ENCODE data around the gene UBE2J2. TPM values are rescaled to one million over a fixed set of nuclear protein-coding genes. Genes with fewer than 3 reads are reported as not detected.

UBE2J2 gene
- total RNA-seq, 1 donor, result 51.4 TPM

DNA sequence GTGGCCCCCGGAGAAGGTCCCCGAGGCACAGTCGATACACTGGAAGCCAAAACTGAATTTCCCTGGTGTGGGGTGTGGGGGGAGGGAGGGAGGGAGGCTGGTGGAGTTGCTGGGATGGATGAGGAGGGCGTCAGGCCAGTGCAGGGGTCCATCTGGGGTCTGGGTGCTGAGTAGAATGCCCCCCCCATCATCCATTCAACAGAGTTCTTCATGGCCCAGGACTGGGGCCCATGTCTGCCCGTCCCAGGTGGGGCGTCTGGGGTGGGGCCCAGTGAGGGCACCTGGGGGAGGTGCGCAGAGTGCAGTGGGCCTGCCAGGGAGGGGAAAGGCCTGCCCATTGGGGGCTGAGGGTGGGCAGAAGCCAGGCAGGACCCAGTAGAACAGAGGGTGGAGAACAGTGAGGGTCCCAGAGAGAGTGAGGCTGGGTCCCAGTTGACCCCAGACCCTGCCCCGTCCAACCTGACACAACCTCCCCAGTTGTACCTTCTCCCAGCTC is 69.2 kb downstream of the UBE2J2 start:
- no peak for TF ChIP-seq CTCF (IDR thresholded peaks at IDR 0.05; ENCODE audit: insufficient read depth, low read depth, low read length)
- no peak overlapping the region for H3K4me3 ChIP-seq (ENCODE audit: low read depth, low read length)
- no peak for DNase-seq (ENCODE audit: low read depth)

Small RNA genes within 50 kb of the gene (small RNA-seq; reads per million reads assigned to genes)
- not detected for gene MIR6726

Other genes starting within 250 kb of the UBE2J2 start
- gene RNF223, start 199.5 kb downstream of the UBE2J2 start, total RNA-seq, result not detected in 2 replicates
- 6.5 and 7.1 TPM in 2 replicates for gene C1orf159, start 157.8 kb downstream of the UBE2J2 start, total RNA-seq
- gene TTLL10, start 100.0 kb downstream of the UBE2J2 start, total RNA-seq, result not detected in 2 replicates
- not detected in 2 replicates for gene TNFRSF18, start 67.3 kb downstream of the UBE2J2 start, total RNA-seq
- gene TNFRSF4, start 59.7 kb downstream of the UBE2J2 start, total RNA-seq, result 0.32 and 0.43 TPM in 2 replicates
- gene SDF4, start 41.9 kb downstream of the UBE2J2 start, total RNA-seq, result 88.9 and 99.9 TPM in 2 replicates
- 25.0 and 30.3 TPM in 2 replicates for gene B3GALT6, start 41.6 kb downstream of the UBE2J2 start, total RNA-seq
- gene C1QTNF12, start 27.1 kb downstream of the UBE2J2 start, total RNA-seq, result 0.32 and 0.43 TPM in 2 replicates
- gene SCNN1D, start 6.6 kb upstream of the UBE2J2 start, total RNA-seq, result 0.86 and 0.97 TPM in 2 replicates
- 43.2 and 54.8 TPM in 2 replicates for gene ACAP3, start 34.1 kb upstream of the UBE2J2 start, total RNA-seq
- 25.0 and 36.7 TPM in 2 replicates for gene PUSL1, start 34.7 kb upstream of the UBE2J2 start, total RNA-seq
- 57.9 and 61.2 TPM in 2 replicates for gene INTS11, start 50.8 kb upstream of the UBE2J2 start, total RNA-seq
- 11.7 and 13.2 TPM in 2 replicates for gene CPTP, start 50.9 kb upstream of the UBE2J2 start, total RNA-seq
- gene TAS1R3, start 57.4 kb upstream of the UBE2J2 start, total RNA-seq, result under 0.01 TPM in 2 replicates
- 69.5 and 70.9 TPM in 2 replicates for gene DVL1, start 75.6 kb upstream of the UBE2J2 start, total RNA-seq
- gene MXRA8, start 84.7 kb upstream of the UBE2J2 start, total RNA-seq, result 249 and 351 TPM in 2 replicates
- gene AURKAIP1, start 101.4 kb upstream of the UBE2J2 start, total RNA-seq, result 94.1 and 116 TPM in 2 replicates
- 94.7 and 130 TPM in 2 replicates for gene CCNL2, start 125.5 kb upstream of the UBE2J2 start, total RNA-seq
- gene MRPL20, start 133.4 kb upstream of the UBE2J2 start, total RNA-seq, result 85.5 and 96.6 TPM in 2 replicates
- 0.43 and 1.6 TPM in 2 replicates for gene ANKRD65, start 147.4 kb upstream of the UBE2J2 start, total RNA-seq
- 5.6 and 6.8 TPM in 2 replicates for gene VWA1, start 161.8 kb upstream of the UBE2J2 start, total RNA-seq
- gene ATAD3C, start 175.8 kb upstream of the UBE2J2 start, total RNA-seq, result under 0.01 and 0.32 TPM in 2 replicates
- 17.3 and 20.0 TPM in 2 replicates for gene ATAD3B, start 197.9 kb upstream of the UBE2J2 start, total RNA-seq
- 32.9 and 36.7 TPM in 2 replicates for gene ATAD3A, start 238.3 kb upstream of the UBE2J2 start, total RNA-seq